ENCODE results near the gene CCDC154.

Gene CCDC154

GRCh38 chr16:1430759-1431496, 13.4 kb downstream of the CCDC154 start, which contains the start of gene PERCC1:
Gene PERCC1, plus strand, starts transcription at chr16:1431078. Its CDS starts 1,516 bp downstream, at chr16:1432594.
- DNase-seq, result no peak
- intact Hi-C loops (cut with DNase I), result no loop called here

GRCh38 chr16:1430214-1430758, 14.1 kb downstream of the CCDC154 start:
- intact Hi-C loops (cut with DNase I), result no loop called here

GRCh38 chr16:1429631-1430030, 14.7 kb downstream of the CCDC154 start:
- intact Hi-C loops (cut with DNase I), result loop anchor here (10.0 kb wide), 1 partner anchor 45 kb away; the partner anchor contains the start of gene CLCN7
- DNase-seq, result no peak

More at GRCh38 chr16:1430214-1430758, 14.1 kb downstream of the CCDC154 start:
- no peak for DNase-seq

- DNase-seq, result no peak
- intact Hi-C loops (cut with DNase I), result loop anchor here (10.0 kb wide), 1 partner anchor 46 kb away; the partner anchor contains the start of gene CLCN7
Observed at GRCh38 chr16:1429012-1429411, 15.3 kb downstream of the CCDC154 start.

GRCh38 chr16:1428511-1428910, 15.8 kb downstream of the CCDC154 start:
- intact Hi-C loops (cut with DNase I), result loop anchor here (10.0 kb wide), 1 partner anchor 46 kb away; the partner anchor contains the start of gene CLCN7
- peak in 13 of 42 donors; percentile 8 to 43 (median 21) for DNase-seq

- DNase-seq, result no peak
Observed at GRCh38 chr16:1427473-1428461, 16.6 kb downstream of the CCDC154 start.

GRCh38 chr16:1426734-1427471, 17.5 kb downstream of the CCDC154 start:
- DNase-seq, result no peak
- intact Hi-C loops (cut with DNase I), result loop anchor here (10.0 kb wide), 1 partner anchor 48 kb away; the partner anchor contains the start of gene CLCN7

More at GRCh38 chr16:1427473-1428461, 16.6 kb downstream of the CCDC154 start:
- intact Hi-C loops (cut with DNase I), result loop anchor here (10.0 kb wide), 1 partner anchor 47 kb away; the partner anchor contains the start of gene CLCN7

- intact Hi-C loops (cut with DNase I), result loop anchor here (10.0 kb wide), 1 partner anchor 49 kb away; the partner anchor contains the start of gene CLCN7
- no peak for DNase-seq
Observed at GRCh38 chr16:1425616-1426370, 18.6 kb downstream of the CCDC154 start.

- intact Hi-C loops (cut with DNase I), result loop anchor here (5.0 to 10.0 kb wide), 2 partner anchors 51 to 72 kb away; partner anchors contain the start of genes CLCN7, GNPTG and TSR3
- DNase-seq, result no peak
Observed at GRCh38 chr16:1424028-1424427, 20.3 kb downstream of the CCDC154 start.

- intact Hi-C loops (cut with DNase I), result loop anchor here (5.0 to 10.0 kb wide), 2 partner anchors 53 to 70 kb away; partner anchors contain the start of genes CLCN7, GNPTG and TSR3
- no peak for DNase-seq
Observed at GRCh38 chr16:1422076-1422475, 22.3 kb downstream of the CCDC154 start.

- intact Hi-C loops (cut with DNase I), result loop anchor here (5.0 to 10.0 kb wide), 2 partner anchors 55 to 68 kb away; partner anchors contain the start of genes CLCN7, GNPTG and TSR3
Observed at GRCh38 chr16:1420111-1420539, 24.2 kb downstream of the CCDC154 start.

GRCh38 chr16:1416521-1416941, 27.8 kb downstream of the CCDC154 start:
- DNase-seq, result no peak
- intact Hi-C loops (cut with DNase I), result loop anchor here (10.0 kb wide), 1 partner anchor 112 kb away; the partner anchor contains the start of gene UBE2I

More at GRCh38 chr16:1420111-1420539, 24.2 kb downstream of the CCDC154 start:
- peak in 4 of 42 donors; percentile 8 to 17 (median 12) for DNase-seq

- DNase-seq, result peak in 41 of 42 donors; percentile 27 to 85 (median 68)
- intact Hi-C loops (cut with DNase I), result loop anchor here (10.0 kb wide), 1 partner anchor 110 kb away; the partner anchor contains the start of gene UBE2I
Observed at GRCh38 chr16:1414532-1415260, 29.7 kb downstream of the CCDC154 start, which contains the start of gene UNKL. Gene UNKL, minus strand, starts transcription at chr16:1414704. Its CDS starts 13 bp downstream, at chr16:1414691.

- peak in 37 of 42 donors; percentile 14 to 77 (median 46) for DNase-seq
- intact Hi-C loops (cut with DNase I), result loop anchor here (10.0 kb wide), 1 partner anchor 109 kb away; the partner anchor contains the start of gene UBE2I
Observed at GRCh38 chr16:1413684-1414531, 30.4 kb downstream of the CCDC154 start.

GRCh38 chr16:1412847-1413246, 31.5 kb downstream of the CCDC154 start:
- no peak for DNase-seq
- intact Hi-C loops (cut with DNase I), result loop anchor here (10.0 kb wide), 1 partner anchor 108 kb away; the partner anchor contains the start of gene UBE2I

All from head of caudate nucleus (tissue), 42 donors.